T-helper 1 cell treated with Interleukin-12 subunit alpha and Interleukin-12 subunit beta and Interleukin-4 antibody, amounts not matched to agents 30 ng/mL and 1 ng/mL, for 36 hours (primary cell): ENCODE measurements around the gene CTDSP2. TPM values are rescaled to one million over a fixed set of nuclear protein-coding genes. Genes with fewer than 3 reads are reported as not detected.
"Not testable (repeated sequence)": the region's sequence is repeated elsewhere in the genome, so short reads cannot be mapped to it uniquely, and the experiment has no call there.

ENCODE experiments used
- intact Hi-C: fragments of 100-400 bp; cut with micrococcal nuclease; formaldehyde crosslinking; loops from one replicate; pipeline ENCODE4 v1.15.1; 2024
- total RNA-seq: library from RNA; stranded (reverse); gene quantifications from 2 replicates; pipeline ENCODE4 v1.2.3, GENCODE V29; 2022

Gene CTDSP2
- total RNA-seq, 1 donor from 2014 or later = 136 TPM

GRCh38 chr12:57882575-57882974, 36.0 kb upstream of the CTDSP2 start:
- intact Hi-C loops = no loop called here

- intact Hi-C loops = no loop called here
Observed at GRCh38 chr12:57881475-57881874, 34.9 kb upstream of the CTDSP2 start.

GRCh38 chr12:57881035-57881434, 34.5 kb upstream of the CTDSP2 start:
- intact Hi-C loops = not testable (repeated sequence)

- intact Hi-C loops = no loop called here
Observed at GRCh38 chr12:57877876-57878275, 31.3 kb upstream of the CTDSP2 start.

GRCh38 chr12:57875753-57876547, 29.4 kb upstream of the CTDSP2 start:
- intact Hi-C loops = no loop called here

- intact Hi-C loops = no loop called here
Observed at GRCh38 chr12:57874166-57875108, 27.9 kb upstream of the CTDSP2 start.

- intact Hi-C loops = no loop called here
Observed at GRCh38 chr12:57872362-57872761, 25.8 kb upstream of the CTDSP2 start.

- intact Hi-C loops = no loop called here
Observed at GRCh38 chr12:57869927-57870318, 23.4 kb upstream of the CTDSP2 start.

- intact Hi-C loops = no loop called here
Observed at GRCh38 chr12:57869298-57869926, 22.9 kb upstream of the CTDSP2 start.

GRCh38 chr12:57868851-57869268, 22.3 kb upstream of the CTDSP2 start:
- intact Hi-C loops = no loop called here

GRCh38 chr12:57868221-57868620, 21.7 kb upstream of the CTDSP2 start:
- intact Hi-C loops = no loop called here

- intact Hi-C loops = no loop called here
Observed at GRCh38 chr12:57866308-57867019, 19.9 kb upstream of the CTDSP2 start.

- intact Hi-C loops = loop anchor here (1.0 kb wide), 2 partner anchors 18 to 34 kb away; no protein-coding TSS in a partner anchor
Observed at GRCh38 chr12:57865084-57865751, 18.7 kb upstream of the CTDSP2 start.

GRCh38 chr12:57864442-57865083, 18.0 kb upstream of the CTDSP2 start:
- intact Hi-C loops = loop anchor here (1.0 kb wide), 2 partner anchors 17 to 35 kb away; no protein-coding TSS in a partner anchor

- intact Hi-C loops = no loop called here
Observed at GRCh38 chr12:57863676-57864075, 17.1 kb upstream of the CTDSP2 start.

GRCh38 chr12:57861967-57862366, 15.4 kb upstream of the CTDSP2 start:
- intact Hi-C loops = no loop called here

- intact Hi-C loops = not testable (repeated sequence)
Observed at GRCh38 chr12:57860883-57861282, 14.4 kb upstream of the CTDSP2 start.

GRCh38 chr12:57859121-57859520, 12.6 kb upstream of the CTDSP2 start:
- intact Hi-C loops = no loop called here

GRCh38 chr12:57858123-57858522, 11.6 kb upstream of the CTDSP2 start:
- intact Hi-C loops = not testable (repeated sequence)

- intact Hi-C loops = no loop called here
Observed at GRCh38 chr12:57854965-57855364, 8.4 kb upstream of the CTDSP2 start.
